Inferior parietal cortex (tissue), 1 donor: ENCODE results near the gene FXYD7.

Experiments used
- DNase-seq: peaks from one replicate; pipeline ENCODE4 v3.0.0-alpha.2; 2016; ENCODE audit errors: extremely low spot score

The FXYD7 gene

DNA sequence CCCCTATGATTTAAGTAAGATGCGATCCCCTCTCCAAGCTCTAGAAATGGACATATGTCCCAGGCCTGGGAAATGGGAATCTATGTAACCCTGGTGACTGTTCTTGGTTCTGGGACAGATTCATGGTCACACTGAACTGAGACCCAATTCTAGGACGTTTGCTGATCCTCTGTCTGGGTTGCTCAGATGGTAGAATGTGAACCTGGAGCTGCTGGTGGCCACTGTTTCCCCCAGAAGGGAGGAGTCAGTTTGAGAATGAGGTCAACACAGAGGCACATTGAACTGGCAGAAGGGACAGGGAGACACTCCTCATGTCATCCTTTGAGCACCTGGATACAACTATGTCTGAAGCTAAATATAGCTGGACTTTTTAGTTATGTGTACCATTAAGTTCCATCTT is 56.4 kb downstream of the FXYD7 start:
- no peak for DNase-seq

DNA sequence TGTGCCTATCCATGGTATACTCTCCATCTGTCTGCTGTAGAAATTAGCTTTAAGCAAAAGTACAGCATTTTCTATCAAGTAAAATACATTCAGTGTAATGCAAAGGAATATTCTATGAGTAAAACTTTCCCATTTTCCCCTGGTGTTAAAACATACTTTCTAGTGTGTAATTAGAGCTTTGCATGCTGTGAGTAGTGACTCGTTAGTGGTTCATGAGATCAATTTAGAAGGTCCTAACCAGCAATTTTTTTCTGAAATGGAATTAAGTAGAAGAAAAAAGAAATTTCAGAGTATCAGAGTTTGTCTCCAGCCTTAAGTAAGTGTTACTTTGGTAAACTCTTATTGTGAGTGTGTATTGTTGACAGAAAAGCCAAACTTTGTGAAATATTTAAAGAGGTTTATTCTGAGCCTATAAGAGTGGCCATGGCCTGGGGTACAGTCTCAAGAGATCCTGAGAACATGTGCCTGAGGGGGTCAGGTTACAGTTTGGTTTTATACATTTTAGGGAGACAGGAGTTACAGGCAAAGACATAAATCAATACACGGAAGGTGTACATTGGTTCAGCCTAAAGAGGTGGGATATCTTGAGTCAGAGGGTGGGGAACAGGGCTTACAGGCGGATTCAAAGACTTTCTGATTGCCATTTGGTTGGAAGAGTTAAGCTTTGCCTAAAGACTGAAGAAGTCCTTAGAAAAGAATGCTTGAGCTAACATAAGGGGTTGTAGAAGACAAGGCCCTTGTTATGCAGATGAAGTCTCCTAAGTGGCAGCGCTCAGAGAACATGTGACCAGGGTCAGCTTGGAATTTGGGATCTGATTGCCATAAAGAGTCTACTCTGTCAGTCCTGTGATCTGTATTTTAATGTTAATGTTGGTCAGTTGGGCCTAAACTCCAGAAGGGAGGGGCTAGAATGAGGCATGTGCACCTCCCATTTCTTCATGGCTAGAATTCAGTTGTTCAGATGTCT is 60.0 kb downstream of the FXYD7 start:
- no peak for DNase-seq
